HCT116 (cell line): Measurements from ENCODE around the gene IRF9. TPM values are rescaled to one million over a fixed set of nuclear protein-coding genes. Genes with fewer than 3 reads are reported as not detected.

Source experiments
- ATAC-seq: fragments of 200-7000 bp; cut with Tn5 transposase; 2 replicates; pipeline ENCODE4 v1.9.1; 2020; ENCODE audit warnings: mild to moderate bottlenecking, moderate library complexity
- BruUV-seq: library from RNA; stranded (reverse); fragments of 400-500 nt; replicated peaks from 2 replicates; lab custom pipeline; 2021; lab: Mats Ljungman, UMichigan
- CTCF ChIA-PET: fragments of 300-600 bp; sonication (Branson Sonifier 250); formaldehyde crosslinking; loops from one replicate; lab custom pipeline; 2021; ENCODE audit warnings: antibody characterized with exemption; lab: Charles Lee
- POLR2A ChIA-PET: fragments of 300-600, 350-600 bp; sonication (Branson Sonifier 250); formaldehyde crosslinking; loops from one replicate; lab custom pipeline; 2021; ENCODE audit warnings: antibody characterized with exemption; lab: Charles Lee
- RAD21 ChIA-PET, 2 experiments: fragments of 300-600 bp; sonication (Branson Sonifier 250); formaldehyde crosslinking; loops; one replicate each; lab custom pipeline; 2023; ENCODE audit warnings: low total read pairs in 2 of 2; ENCODE audit not compliant: uncharacterized antibody in 2 of 2, unreplicated experiment in 2 of 2, low non-redundant PET in 1 of 2; lab: Charles Lee
- DNase-seq: peaks from one replicate; pipeline ENCODE4 v3.0.0-alpha.2; 2010; ENCODE audit warnings: low read depth, low spot score
- H2AFZ ChIP-seq: fragments of 200-600 bp; shearing (Covaris generic), sonication (generic); 2 replicates; pipeline ENCODE4 v1.6.1; 2017; ENCODE audit warnings: low read depth, mixed run types, mixed read lengths, antibody characterized with exemption, low read length; ENCODE audit not compliant: poor library complexity, severe bottlenecking
- H3K27ac ChIP-seq: 2 replicates; pipeline ENCODE4 v1.5.1; 2012; ENCODE audit warnings: low read depth, low read length
- H3K27me3 ChIP-seq: fragments of 200-600 bp; sonication (generic); 2 replicates; pipeline ENCODE4 v1.6.1; 2016; ENCODE audit warnings: mixed run types, low read length, mixed read lengths; ENCODE audit not compliant: insufficient read depth
- H3K36me3 ChIP-seq, 2 experiments: fragments of 200-500 bp in 1 of 2; fragments of 200-600 bp in 1 of 2; sonication (Bioruptor generic) in 1 of 2; sonication (generic) in 1 of 2; 2 replicates each; pipeline versions ENCODE4 v1.5.1 to v1.6.1; 2014 to 2016; ENCODE audit warnings: low read length in 2 of 2, inconsistent platforms in 1 of 2, mixed read lengths in 1 of 2, mixed run types in 1 of 2; ENCODE audit not compliant: insufficient read depth in 2 of 2, control insufficient read depth in 1 of 2
- H3K4me1 ChIP-seq, 2 experiments: fragments of 200-600 bp in 1 of 2; sonication (generic) in 1 of 2; 2 replicates each; pipeline versions ENCODE4 v1.5.1 to v1.6.1; 2012 to 2017; ENCODE audit warnings: low read length in 2 of 2, inconsistent platforms in 1 of 2, mild to moderate bottlenecking in 1 of 2, mixed read lengths in 1 of 2, mixed run types in 1 of 2, moderate library complexity in 1 of 2; ENCODE audit not compliant: insufficient read depth in 2 of 2, control insufficient read depth in 1 of 2
- H3K4me2 ChIP-seq: fragments of 200-600 bp; sonication (generic); 2 replicates; pipeline ENCODE4 v1.6.1; 2017; ENCODE audit warnings: mixed run types, low read length, mixed read lengths
- H3K4me3 ChIP-seq, 2 experiments: fragments of 200-600 bp in 1 of 2; sonication (generic) in 1 of 2; replicated peaks in 1 of 2; 2 replicates each; pipeline ENCODE4 v1.5.1; 2011 to 2016; ENCODE audit warnings: low read length in 2 of 2, control low read depth in 1 of 2, low read depth in 1 of 2, mild to moderate bottlenecking in 1 of 2, mixed read lengths in 1 of 2, mixed run types in 1 of 2
- H3K79me2 ChIP-seq: fragments of 200-600 bp; sonication (generic); 2 replicates; pipeline ENCODE4 v1.6.1; 2017; ENCODE audit warnings: mild to moderate bottlenecking, mixed run types, low read length, moderate library complexity, mixed read lengths; ENCODE audit not compliant: insufficient read depth
- H3K9ac ChIP-seq: fragments of 200-600 bp; sonication (generic); 2 replicates; pipeline ENCODE4 v1.6.1; 2016; ENCODE audit warnings: low read length, mixed read lengths
- H3K9me2 ChIP-seq: fragments of 200-600 bp; sonication (generic), shearing (Covaris generic); 2 replicates; pipeline ENCODE4 v1.6.1; 2017; ENCODE audit warnings: mixed run types, mild to moderate bottlenecking, moderate library complexity; ENCODE audit not compliant: insufficient read depth
- H3K9me3 ChIP-seq, 2 experiments: fragments of 200-500 bp in 1 of 2; fragments of 200-600 bp in 1 of 2; sonication (Bioruptor generic) in 1 of 2; sonication (generic) in 1 of 2; 2 replicates each; pipeline ENCODE4 v1.6.1; 2014 to 2017; ENCODE audit warnings: low read length in 2 of 2, mixed read lengths in 2 of 2, inconsistent platforms in 1 of 2, low read depth in 1 of 2, mild to moderate bottlenecking in 1 of 2, mixed run types in 1 of 2, moderate library complexity in 1 of 2; ENCODE audit not compliant: control insufficient read depth in 1 of 2, insufficient read depth in 1 of 2
- H4K20me1 ChIP-seq: fragments of 200-600 bp; sonication (generic), shearing (Covaris generic); 2 replicates; pipeline ENCODE4 v1.6.1; 2017; ENCODE audit warnings: mixed run types, mild to moderate bottlenecking, moderate library complexity; ENCODE audit not compliant: insufficient read depth
- CTCF ChIP-seq, 3 experiments: fragments of 200-600 bp in 1 of 3; sonication (generic) in 1 of 3; IDR thresholded peaks in 2 of 3; conservative IDR thresholded peaks in 1 of 3; 2 replicates each; pipeline ENCODE4 v1.5.1; 2012 to 2017; ENCODE audit warnings: low read depth in 2 of 3, low read length in 2 of 3, antibody characterized with exemption in 1 of 3, borderline replicate concordance in 1 of 3, control low read depth in 1 of 3, mild to moderate bottlenecking in 1 of 3, mixed read lengths in 1 of 3, mixed run types in 1 of 3, moderate library complexity in 1 of 3; ENCODE audit not compliant: insufficient read depth in 1 of 3
- ELF1 ChIP-seq: IDR thresholded peaks from 2 replicates; pipeline ENCODE4 v1.6.1; 2012; ENCODE audit warnings: low read depth, borderline replicate concordance
- POLR2A ChIP-seq: IDR thresholded peaks from 2 replicates; pipeline ENCODE4 v1.7.0; 2011; ENCODE audit warnings: borderline replicate concordance; ENCODE audit not compliant: insufficient read depth, insufficient read length; ENCODE audit errors: extremely low read depth
- RAD21 ChIP-seq: IDR thresholded peaks from 2 replicates; pipeline ENCODE4 v1.6.1; 2012; ENCODE audit warnings: low read depth, mild to moderate bottlenecking
- REST ChIP-seq: IDR thresholded peaks from 2 replicates; pipeline ENCODE4 v1.6.1; 2012; ENCODE audit warnings: low read depth
- TCF7L2 ChIP-seq: IDR thresholded peaks from 2 replicates; pipeline ENCODE4 v1.7.0; 2011; ENCODE audit warnings: borderline replicate concordance, inconsistent platforms; ENCODE audit not compliant: insufficient read depth, insufficient read length; ENCODE audit errors: extremely low read depth
- YY1 ChIP-seq: IDR thresholded peaks from 2 replicates; pipeline ENCODE4 v1.6.1; 2011; ENCODE audit warnings: low read length, low read depth, moderate library complexity, mild to moderate bottlenecking; ENCODE audit not compliant: insufficient replicate concordance; ENCODE audit errors: extremely low read depth
- ZBTB33 ChIP-seq: IDR thresholded peaks from 2 replicates; pipeline ENCODE4 v1.6.1; 2011; ENCODE audit warnings: mild to moderate bottlenecking, low read length, moderate library complexity; ENCODE audit not compliant: insufficient replicate concordance; ENCODE audit errors: extremely low read depth
- ZNF274 ChIP-seq: fragments of 200-500 bp; sonication (Bioruptor generic); IDR thresholded peaks from 2 replicates; pipeline ENCODE4 v1.6.1; 2014; ENCODE audit warnings: mild to moderate bottlenecking, low read depth, low read length, inconsistent platforms
- intact Hi-C: fragments of 100-400 bp; cut with micrococcal nuclease; formaldehyde crosslinking; loops from 2 replicates; pipeline ENCODE4 v1.10.0; 2022
- total RNA-seq: library from RNA; stranded (reverse); gene quantifications from one replicate; pipeline ENCODE4 v1.2.1, GENCODE V29; 2021; ENCODE audit not compliant: unreplicated experiment

Gene IRF9
- total RNA-seq, 1 experiment from 2014 or later, result 21.7 TPM

GRCh38 chr14:24127673-24128072 lies 33.4 kb upstream of the IRF9 start:
- ChIA-PET RAD21 (interaction anchor here in 1 of 2 experiments (0.7 kb wide), 1 partner anchor 14 kb away, joined by 3 read pairs; no protein-coding TSS in a partner anchor), POLR2A (interaction anchor here (0.6 to 1.9 kb wide), 3 partner anchors 8 to 27 kb away, joined by 3 to 8 read pairs (median 5); partner anchors contain the start of genes EMC9 and PSME1), CTCF (interaction anchor here (0.8 kb wide), 1 partner anchor 70 kb away, joined by 3 read pairs; no protein-coding TSS in a partner anchor)
- Histone ChIP-seq H3K9me3 (no peaks in the 10 kb centered on the region), H3K4me3 (no peak overlapping the region), H4K20me1 (no peaks in the 10 kb centered on the region), H3K79me2 (no peaks in the 10 kb centered on the region), H3K27me3 (no peaks in the 10 kb centered on the region), H3K9ac (no peak overlapping the region), H3K4me2 (no peak overlapping the region), H3K9me2 (no peaks in the 10 kb centered on the region), H3K4me1 (no peaks in the 10 kb centered on the region), H3K27ac (no peak overlapping the region), H3K36me3 (peaks cover 0 to 3% of the 10 kb centered on the region in 2 experiments; a peak in 2 of 4 replicates), H2AFZ (no peak overlapping the region)
- DNase-seq, result no peak
- ATAC-seq, result no peak
- TF ChIP-seq RAD21 (no peak), YY1 (no peak)
- intact Hi-C loops, result no loop called here
- BruUV-seq, result no TSS peak

- no peaks in the 10 kb centered on the region for H3K36me3 ChIP-seq
- ChIA-PET RAD21 (no interaction called here), POLR2A (interaction anchor here (1.2 to 3.0 kb wide), 2 partner anchors 15 to 35 kb away, joined by 3 to 8 read pairs; partner anchors contain the start of genes DCAF11, NRL and PCK2), CTCF (interaction anchor here (1.2 kb wide), 1 partner anchor 21 kb away, joined by 3 read pairs; no protein-coding TSS in a partner anchor)
- intact Hi-C loops, result no loop called here
- H4K20me1 ChIP-seq, result no peaks in the 10 kb centered on the region
- no peaks in the 10 kb centered on the region for H3K27me3 ChIP-seq
- no peaks in the 10 kb centered on the region for H3K9me2 ChIP-seq
- H3K4me2 ChIP-seq, result no peak overlapping the region
- BruUV-seq, result no TSS peak
- no peaks in the 10 kb centered on the region for H3K9me3 ChIP-seq
- ATAC-seq (no peak), DNase-seq (no peak)
- H3K4me1 ChIP-seq, result no peaks in the 10 kb centered on the region
- no peak overlapping the region for H3K4me3 ChIP-seq
- H3K9ac ChIP-seq, result no peak overlapping the region
- H2AFZ ChIP-seq, result no peak overlapping the region
- no peaks in the 10 kb centered on the region for H3K79me2 ChIP-seq
- no peak overlapping the region for H3K27ac ChIP-seq
- TF ChIP-seq POLR2A, result no peak
- TF ChIP-seq REST, result no peak
- no peak for TF ChIP-seq ZNF274
- no peak for TF ChIP-seq CTCF (IDR thresholded peaks at IDR 0.05 in 2 of 3, conservative IDR thresholded peaks at IDR 0.05 in 1 of 3; ENCODE audit: borderline replicate concordance in 1 of 3, insufficient read depth in 1 of 3, low read depth in 2 of 3, low read length in 2 of 3)
- no peak for TF ChIP-seq ELF1
- no peak for TF ChIP-seq ZBTB33
- TF ChIP-seq RAD21, result no peak
- no peak for TF ChIP-seq TCF7L2
These were observed 31.6 kb upstream of the IRF9 start for GRCh38 chr14:24129410-24129998.
